ENCODE data around the gene MAPT.
"Not testable (repeated sequence)": the region's sequence is repeated elsewhere in the genome, so short reads cannot be mapped to it uniquely, and the experiment has no call there.

Gene MAPT

DNA sequence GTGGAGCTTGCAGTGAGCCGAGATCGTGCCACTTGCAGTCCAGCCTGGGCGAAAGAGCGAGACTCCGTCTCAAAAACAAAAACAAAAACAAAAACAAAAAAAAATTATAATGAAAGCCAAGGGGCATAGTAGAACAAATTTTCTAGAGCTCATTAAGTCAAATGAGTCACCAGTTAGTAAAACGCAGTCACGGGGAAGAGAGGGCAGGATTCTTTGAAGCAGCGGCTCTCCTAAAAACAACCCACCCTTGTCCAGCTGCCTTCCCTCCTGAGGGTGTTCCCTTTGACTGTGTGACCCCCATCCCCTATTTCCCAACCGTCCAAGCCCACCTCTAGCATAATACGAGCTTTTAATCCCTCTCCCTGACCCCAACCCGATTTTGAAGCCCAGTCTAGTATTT lies 60.6 kb downstream of the MAPT start:
- no peak for DNase-seq

DNA sequence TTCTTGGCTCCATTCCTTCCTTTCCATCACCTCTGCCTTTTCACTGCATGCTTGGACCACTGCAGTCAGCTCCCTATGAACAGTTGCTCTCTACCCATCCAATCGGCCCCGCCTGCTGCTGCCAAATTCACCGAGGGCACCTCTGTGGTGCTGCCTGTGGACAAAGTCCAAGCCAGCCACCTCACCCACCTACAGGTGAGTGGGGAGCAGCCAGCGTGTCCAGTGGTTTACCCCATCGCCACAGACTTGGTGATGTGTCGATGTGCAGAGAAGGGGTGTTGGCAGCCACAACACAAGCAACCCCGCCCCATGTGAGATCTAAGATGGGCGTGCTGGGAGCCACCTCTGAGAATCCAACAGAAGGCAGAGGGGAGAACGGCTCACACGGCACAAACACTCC lies 61.0 kb downstream of the MAPT start:
- DNase-seq: no peak

DNA sequence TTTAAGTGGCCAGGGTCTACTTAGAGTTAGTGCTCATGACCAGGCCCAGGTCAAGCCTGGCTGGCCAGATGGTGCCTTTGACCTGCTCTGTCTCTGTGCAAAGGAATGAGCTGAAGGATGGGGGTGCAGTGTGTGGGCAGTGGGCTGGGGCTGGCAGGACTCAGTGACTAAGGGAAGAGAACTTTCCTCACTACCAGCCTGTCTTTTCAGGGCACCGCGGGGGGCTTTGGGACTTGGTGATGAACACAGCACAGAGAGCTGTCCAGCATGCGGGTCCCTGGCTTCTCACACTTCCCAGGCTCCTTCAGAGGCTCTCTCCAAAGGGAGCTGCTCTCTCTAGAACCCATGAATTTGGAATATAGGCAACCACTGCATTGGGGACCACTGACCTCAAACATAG lies 61.7 kb downstream of the MAPT start:
- DNase-seq: no peak

DNA sequence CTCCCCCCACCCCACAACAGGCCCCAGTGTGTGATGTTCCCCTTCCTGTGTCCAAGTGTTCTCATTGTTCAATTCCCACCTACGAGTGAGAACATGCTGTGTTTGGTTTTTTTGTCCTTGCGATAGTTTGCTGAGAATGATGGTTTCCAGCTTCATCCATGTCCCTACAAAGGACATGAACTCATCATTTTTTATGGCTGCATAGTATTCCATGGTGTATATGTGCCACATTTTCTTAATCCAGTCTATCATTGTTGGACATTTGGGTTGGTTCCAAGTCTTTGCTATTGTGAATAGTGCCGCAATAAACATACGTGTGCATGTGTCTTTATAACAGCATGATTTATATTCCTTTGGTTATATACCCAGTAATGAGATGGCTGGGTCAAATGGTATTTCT lies 62.4 kb downstream of the MAPT start:
- DNase-seq: not testable (repeated sequence)

DNA sequence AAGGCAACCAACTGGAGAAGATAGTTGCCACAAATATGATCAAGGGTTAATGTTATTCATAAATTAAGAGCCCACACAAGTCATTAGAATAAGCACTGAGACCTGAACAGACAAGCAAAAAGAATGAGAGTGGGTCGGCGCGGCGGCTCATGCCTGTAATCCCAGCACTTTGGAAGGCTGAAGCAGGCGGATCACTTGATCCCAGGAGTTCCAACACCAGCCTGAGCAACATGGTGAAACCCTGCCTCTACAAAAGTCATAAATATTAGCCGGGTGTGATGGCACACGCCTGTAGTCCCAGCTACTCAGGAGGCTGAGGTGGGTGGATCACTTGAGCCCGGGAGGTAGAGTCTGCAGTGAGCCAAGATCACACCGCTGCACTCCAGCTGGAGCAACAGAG lies 64.0 kb downstream of the MAPT start:
- no peak for DNase-seq

DNA sequence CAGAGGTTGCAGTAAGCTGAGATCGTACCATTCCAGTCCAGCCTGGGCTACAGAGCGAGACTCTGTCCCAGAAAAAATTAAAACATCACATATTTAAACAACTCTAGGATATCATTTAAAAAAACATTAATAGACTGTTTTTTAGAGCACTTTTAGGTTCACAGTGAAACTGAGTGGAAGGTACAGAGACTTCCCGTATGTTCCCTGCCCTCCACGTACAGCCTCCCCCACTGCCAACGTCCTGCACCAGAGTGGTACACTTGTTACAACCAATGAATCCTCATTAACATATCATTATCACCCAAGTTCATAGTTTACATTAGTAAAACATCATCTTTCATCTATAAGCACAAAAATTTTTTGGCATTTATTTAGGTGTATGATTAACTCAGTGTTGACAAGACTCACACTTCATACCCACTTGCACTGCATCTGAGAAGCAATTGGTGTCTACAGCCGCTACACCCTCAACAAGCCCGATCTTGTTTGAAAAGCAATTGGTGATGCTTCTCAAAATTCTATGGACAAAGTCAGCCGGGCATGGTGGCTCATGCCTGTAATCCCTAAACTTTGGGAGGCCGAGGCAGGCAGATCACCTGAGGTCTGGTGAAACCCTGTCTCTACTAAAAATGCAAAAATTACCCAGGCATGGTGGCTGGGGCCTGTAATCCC lies 64.8 kb downstream of the MAPT start:
- DNase-seq: no peak

DNA sequence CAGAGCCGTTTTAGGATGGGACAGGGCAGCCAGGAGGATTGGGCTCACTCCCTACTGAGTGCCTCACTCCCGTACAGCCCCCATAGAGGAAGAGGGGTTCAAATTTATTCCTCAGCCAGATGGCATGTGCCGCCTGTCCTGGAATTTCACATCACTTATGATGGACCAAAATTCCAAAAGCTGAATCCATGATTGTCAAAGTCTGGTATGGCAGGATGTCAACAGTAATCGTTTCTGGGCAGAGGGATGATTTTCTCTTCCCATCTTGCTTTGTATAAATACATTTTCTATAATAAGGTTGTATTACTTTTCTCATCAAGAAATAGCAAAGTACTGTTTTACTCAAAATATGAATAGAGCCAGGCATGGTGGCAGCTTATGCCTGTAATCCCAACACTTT lies 66.0 kb downstream of the MAPT start:
- no peak for DNase-seq

DNA sequence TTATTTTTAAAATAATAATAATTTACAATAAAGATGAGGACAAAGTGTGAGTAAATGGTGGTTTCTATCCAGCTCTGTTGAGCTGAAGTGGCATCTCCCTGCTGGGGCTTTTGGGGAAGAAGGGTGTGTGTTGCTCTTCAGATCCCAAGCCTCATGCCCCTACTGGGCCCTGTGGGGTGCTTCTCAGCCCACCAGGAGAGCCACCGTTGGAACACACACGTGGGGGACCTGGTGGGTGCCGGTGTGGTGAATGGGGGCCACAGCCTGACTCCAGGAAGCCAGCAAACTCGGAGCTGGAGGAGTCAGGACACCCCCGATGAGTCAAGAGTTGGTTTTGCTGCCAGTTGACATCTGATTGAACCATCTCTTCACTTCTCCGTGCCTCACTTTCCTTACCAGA lies 66.9 kb downstream of the MAPT start:
- no peak for DNase-seq

DNA sequence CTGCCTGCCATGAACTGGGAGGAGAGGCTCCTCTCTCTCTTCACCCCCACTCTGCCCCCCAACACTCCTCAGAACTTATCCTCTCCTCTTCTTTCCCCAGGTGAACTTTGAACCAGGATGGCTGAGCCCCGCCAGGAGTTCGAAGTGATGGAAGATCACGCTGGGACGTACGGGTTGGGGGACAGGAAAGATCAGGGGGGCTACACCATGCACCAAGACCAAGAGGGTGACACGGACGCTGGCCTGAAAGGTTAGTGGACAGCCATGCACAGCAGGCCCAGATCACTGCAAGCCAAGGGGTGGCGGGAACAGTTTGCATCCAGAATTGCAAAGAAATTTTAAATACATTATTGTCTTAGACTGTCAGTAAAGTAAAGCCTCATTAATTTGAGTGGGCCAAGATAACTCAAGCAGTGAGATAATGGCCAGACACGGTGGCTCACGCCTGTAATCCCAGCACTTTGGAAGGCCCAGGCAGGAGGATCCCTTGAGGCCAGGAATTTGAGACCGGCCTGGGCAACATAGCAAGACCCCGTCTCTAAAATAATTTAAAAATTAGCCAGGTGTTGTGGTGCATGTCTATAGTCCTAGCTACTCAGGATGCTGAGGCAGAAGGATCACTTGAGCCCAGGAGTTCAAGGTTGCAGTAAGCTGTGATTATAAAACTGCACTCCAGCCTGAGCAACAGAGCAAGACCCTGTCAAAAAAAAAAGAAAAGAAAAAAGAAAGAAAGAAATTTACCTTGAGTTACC lies 68.0 kb downstream of the MAPT start:
- no peak for DNase-seq

DNA sequence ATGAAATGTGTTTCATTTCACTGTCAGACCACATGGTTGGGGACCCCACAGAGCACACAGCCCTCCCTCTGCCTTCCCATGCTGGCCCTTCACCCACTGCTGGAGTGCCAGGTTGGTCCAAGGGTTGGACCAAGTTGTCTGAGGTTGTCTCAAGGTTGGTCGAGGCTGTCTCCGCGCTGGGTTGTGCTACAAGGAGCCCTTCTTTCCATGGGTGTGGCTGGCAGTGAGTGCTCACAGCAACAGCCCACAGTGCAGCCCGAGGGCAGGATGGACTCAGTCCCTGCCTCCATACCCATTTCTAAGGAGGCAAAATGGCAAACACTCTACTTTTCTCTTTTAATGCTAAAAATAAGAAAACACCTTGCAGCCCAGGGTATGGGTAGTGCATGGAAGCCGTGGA lies 68.9 kb downstream of the MAPT start:
- no peak for DNase-seq

DNA sequence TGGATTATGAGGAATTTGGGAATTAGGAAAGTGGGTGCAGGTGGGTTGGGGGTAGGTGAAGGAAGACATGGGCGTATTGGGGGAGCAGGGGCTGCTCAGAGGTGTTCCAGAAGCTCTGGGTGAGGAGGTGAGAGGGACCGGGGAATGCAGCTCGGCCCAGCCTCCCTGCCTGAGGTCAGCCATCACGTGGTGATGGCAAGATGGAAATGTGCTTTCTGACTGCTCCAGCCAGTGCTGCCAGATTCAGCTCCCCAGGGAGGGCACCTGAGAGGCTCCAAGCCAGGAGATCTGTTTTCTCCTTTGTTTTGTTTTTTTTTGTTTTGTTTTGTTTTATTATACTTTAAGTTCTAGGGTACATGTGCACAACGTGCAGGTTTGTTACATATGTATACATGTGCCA lies 69.5 kb downstream of the MAPT start:
- DNase-seq: no peak

DNA sequence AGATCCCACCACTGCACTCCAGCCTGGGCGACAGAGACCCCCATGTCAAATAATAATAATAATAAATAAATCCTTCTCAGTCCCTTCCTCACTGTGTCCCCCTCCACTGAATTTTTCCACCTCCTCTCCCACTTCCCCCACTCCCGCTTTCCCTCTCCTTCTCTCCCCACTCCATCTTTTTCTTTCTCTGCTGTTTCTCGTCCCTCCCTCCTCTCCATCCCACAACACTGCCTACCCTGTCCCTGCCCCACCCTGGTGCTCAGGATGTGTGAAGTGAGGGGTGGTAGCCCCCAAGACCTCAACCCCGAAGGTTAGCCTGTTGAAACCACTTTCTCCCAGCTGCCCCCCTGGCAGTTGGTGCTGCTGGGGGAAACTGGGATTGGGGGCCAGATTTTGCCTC lies 70.3 kb downstream of the MAPT start:
- DNase-seq: no peak

DNA sequence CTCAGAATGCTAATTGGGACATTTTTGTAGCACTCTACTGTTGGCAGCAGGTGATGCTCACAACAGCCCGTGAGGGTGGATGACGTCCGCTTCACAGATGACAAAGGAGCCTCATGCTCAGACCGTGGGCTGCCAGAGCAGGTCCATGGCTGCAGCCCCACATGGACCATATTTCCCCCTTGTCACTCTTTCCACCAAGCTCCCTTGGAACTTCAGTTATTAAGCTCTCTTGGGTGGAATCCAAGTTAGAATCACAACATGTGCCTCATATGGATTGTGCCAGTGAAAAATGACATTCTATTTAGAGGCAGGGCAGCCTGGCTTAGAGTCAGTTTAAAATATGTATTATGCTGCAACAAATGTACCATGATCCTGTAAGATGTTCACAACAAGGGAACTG lies 71.5 kb downstream of the MAPT start:
- no peak for DNase-seq

DNA sequence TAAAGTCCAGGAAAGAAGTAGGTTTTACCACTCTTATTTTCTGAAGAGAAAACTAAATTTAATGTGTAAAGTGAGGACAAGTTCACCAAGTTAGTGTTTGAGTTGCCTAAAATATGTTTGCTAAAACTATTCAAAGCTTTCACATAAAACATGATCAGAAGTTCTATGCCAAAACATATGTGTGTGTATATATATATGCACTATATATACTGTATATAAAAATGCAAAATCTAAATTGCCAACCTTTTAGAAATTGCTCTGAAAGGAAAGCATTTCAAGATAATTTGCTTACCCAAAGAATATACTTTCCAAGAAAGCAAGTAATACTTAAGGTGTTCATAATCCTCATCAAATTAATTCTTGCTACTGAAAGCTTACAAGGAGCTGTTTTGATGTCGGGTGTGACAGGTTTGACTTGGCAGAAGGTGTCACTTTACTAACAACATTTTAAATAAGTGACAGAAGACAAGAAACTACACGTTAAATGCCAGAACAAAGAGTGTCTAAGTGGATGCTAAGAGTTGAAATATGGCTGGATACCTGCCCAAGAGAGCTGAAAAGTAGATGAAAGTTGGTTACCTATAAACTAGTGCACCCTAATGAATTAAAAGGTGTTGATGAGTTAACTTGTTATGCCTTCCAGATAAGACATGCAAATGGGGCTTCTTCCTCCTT lies 72.4 kb downstream of the MAPT start:
- no peak for DNase-seq

DNA sequence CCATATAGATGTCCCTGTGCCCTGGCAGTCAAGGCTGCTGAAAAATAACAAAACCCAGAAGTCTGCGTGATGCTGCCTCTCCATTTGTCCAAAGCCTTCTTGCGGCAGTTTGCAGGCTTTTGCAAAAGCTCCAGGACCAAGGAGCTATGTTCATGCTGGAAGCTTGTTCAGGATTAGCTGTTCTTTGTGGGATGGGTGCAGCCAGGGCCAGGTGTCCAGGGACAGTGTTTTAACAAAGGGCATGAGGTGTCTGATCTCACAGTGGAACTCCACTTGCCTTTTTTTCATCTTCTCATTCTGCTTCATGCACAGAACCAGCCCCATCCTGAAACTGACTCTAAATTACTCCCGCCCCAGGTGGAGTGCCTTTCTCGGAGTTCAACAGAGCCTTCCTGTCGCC lies 73.0 kb downstream of the MAPT start:
- no peak for DNase-seq

DNA sequence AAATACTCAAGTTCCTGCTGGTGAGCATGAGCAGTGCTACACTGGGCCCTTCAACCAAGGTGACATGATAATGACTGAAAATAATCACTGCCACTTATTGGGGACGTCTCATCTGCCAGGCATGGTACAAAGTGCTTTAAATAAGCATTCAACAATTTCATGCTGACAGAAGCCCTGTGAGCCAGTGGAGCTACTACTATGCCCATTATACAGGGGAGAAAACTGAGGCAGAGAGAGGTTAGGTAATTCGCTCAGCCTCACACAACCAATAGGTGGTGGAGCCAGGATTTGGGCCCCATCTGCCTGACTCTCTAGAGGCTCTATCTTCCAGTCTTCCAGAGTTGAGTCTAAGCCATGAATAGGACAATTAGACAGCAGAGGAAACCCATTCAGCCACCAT lies 74.4 kb downstream of the MAPT start:
- no peak for DNase-seq

DNA sequence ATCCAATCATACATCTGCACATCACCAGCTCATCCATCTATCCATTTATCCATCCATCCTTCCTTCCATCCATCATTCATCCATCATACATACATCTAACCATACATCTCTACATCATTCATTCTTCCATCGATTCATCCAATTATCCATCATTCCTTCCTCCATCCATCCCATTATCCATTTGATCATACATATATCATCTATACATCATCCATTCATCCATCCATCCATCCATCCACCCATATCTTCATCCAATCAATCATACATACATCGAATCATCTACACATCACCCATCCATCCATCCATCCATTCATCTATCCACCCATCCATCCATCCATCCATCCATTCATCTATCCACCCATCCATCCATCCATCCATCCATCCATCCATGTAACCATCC lies 75.4 kb downstream of the MAPT start:
- DNase-seq: no peak

DNA sequence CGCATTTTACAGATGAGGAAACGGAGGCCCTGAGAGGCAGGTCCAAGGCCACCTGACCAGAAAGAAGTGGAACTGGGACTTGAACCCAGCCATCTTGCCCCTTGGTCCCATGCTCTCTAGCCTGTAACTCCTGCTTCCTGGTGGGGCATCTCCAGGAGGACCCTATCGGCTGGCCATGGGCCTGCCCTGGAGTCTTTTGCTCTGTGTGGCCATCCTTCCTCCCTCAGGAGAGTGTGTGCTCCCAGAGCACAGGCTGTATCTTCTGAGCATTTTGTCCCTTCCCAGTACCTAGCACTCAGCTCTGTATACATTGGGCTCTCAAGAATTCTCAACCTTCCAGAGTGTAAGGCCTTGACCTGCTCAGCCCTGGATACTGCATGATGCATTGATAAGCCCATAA lies 76.3 kb downstream of the MAPT start:
- no peak for DNase-seq

DNA sequence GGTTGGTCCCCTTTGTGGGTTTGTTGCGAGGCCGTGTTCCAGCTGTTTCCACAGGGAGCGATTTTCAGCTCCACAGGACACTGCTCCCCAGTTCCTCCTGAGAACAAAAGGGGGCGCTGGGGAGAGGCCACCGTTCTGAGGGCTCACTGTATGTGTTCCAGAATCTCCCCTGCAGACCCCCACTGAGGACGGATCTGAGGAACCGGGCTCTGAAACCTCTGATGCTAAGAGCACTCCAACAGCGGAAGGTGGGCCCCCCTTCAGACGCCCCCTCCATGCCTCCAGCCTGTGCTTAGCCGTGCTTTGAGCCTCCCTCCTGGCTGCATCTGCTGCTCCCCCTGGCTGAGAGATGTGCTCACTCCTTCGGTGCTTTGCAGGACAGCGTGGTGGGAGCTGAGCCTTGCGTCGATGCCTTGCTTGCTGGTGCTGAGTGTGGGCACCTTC lies 77.4 kb downstream of the MAPT start:
- no peak for DNase-seq

DNA sequence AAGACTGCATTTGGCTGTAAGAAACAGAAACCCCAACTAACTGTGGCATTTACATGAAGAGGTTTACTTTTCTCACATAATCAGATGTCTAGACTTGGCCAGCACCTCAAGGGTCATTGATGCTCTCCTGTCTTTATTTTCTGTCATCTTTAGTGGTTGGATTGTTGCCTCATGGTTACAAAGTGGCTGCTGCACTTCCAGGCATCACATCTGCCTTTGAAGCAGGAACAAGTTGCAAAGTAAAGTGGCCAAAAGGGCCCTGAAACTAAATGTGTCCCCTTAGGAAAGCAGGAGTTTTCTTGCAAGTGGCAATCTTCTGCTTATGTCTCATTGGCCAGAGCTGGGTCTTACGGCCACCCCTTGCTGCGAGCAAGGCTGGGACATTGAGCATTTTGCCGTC lies 78.2 kb downstream of the MAPT start:
- no peak for DNase-seq

DNA sequence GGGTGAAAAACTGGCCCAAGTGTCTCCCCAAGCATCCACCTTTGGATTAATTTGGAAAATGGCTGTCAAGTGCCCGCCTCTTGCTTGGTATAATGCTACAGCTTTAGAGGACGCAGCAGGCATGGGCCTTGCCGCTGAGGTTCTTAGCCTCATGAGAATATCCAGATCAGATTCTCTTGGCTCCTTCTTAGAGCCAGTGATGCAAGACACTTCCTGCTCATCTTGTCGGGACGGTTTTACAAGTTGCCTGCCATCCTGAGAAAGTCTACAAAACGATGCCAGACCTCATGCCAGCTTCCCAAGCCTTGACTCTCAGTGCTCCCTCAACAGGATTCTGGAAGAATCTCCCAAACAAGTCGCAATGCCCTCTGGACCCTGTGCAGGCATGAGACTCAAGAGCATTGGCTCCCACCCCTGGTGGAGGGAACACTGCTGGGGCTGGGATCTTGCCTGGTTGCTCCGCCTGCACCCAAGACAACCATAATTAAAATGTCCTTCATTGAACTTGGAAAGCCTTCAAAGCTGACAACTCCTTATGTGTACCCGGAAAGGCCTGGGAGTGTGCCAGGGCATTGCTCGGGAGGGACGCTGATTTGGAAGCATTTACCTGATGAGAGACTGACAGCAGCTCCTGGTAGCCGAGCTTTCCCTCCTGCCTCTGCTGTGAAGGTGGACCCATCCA lies 78.9 kb downstream of the MAPT start:
- DNase-seq: no peak

DNA sequence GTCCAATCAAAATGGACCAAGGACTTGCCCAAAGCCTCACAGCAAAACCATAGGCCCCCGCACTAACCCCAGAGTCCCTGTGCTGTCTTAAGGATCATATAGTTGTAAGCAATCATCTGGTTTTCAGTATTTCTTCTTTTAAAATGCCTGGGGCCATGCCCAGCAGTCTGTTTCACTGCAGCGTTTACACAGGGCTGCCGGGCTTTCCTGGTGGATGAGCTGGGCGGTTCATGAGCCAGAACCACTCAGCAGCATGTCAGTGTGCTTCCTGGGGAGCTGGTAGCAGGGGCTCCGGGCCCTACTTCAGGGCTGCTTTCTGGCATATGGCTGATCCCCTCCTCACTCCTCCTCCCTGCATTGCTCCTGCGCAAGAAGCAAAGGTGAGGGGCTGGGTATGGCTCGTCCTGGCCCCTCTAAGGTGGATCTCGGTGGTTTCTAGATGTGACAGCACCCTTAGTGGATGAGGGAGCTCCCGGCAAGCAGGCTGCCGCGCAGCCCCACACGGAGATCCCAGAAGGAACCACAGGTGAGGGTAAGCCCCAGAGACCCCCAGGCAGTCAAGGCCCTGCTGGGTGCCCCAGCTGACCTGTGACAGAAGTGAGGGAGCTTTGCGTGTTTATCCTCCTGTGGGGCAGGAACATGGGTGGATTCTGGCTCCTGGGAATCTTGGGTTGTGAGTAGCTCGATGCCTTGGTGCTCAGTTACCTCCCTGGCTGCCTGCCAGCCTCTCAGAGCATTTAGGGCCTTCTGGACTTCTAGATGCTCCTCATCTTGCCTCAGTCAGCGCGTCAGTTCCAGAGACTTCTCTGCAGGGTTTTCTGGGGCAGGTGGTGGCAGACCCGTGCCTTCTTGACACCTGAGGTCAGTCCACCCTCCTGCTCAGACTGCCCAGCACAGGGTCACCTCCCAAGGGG lies 79.8 kb downstream of the MAPT start:
- DNase-seq: no peak
